Common myeloid progenitor, CD34-positive (primary cell): ENCODE measurements around the gene ZDHHC11B.
"Not testable (repeated sequence)": the region's sequence is repeated elsewhere in the genome, so short reads cannot be mapped to it uniquely, and the experiment has no call there.

Source experiments
- CTCF ChIA-PET: fragments of 350-600 bp; sonication (Branson Sonifier 250); formaldehyde crosslinking; loops from one replicate; lab custom pipeline; 2021; ENCODE audit warnings: antibody characterized with exemption; lab: Charles Lee
- POLR2A ChIA-PET: fragments of 350-600 bp; sonication (Branson Sonifier 250); formaldehyde crosslinking; loops from one replicate; lab custom pipeline; 2021; ENCODE audit warnings: antibody characterized with exemption; lab: Charles Lee
- DNase-seq, 3 donors: peaks; one replicate each; pipeline versions ENCODE4 v3.0.0 to v3.0.0-alpha.2; 2013
- H3K27ac ChIP-seq, 2 experiments: 1 replicate in 1 of 2; 2 replicates in 1 of 2; pipeline ENCODE4 v1.7.0; 2013; ENCODE audit warnings: inconsistent platforms in 2 of 2, low read length in 2 of 2, mild to moderate bottlenecking in 2 of 2, low read depth in 1 of 2, moderate library complexity in 1 of 2; ENCODE audit not compliant: severe bottlenecking in 2 of 2, insufficient read depth in 1 of 2, poor library complexity in 1 of 2
- H3K27me3 ChIP-seq, 5 experiments: replicated peaks in 2 of 5; 1 replicate in 3 of 5; 2 replicates in 2 of 5; pipeline versions ENCODE4 v1.6.1 to v1.7.0; 2013; ENCODE audit warnings: low read length in 4 of 5, mild to moderate bottlenecking in 2 of 5, moderate library complexity in 2 of 5, inconsistent platforms in 1 of 5; ENCODE audit not compliant: insufficient read depth in 5 of 5, control insufficient read depth in 4 of 5
- H3K36me3 ChIP-seq, 4 experiments: 1 replicate in 2 of 4; 2 replicates in 2 of 4; pipeline versions ENCODE4 v1.6.1 to v1.7.0; 2013; ENCODE audit warnings: low read length in 3 of 4, control low read depth in 1 of 4, mild to moderate bottlenecking in 1 of 4; ENCODE audit not compliant: control insufficient read depth in 4 of 4, insufficient read depth in 4 of 4
- H3K4me1 ChIP-seq, 4 experiments: 1 replicate in 3 of 4; 2 replicates in 1 of 4; pipeline versions ENCODE4 v1.6.1 to v1.7.1; 2013; ENCODE audit warnings: low read length in 3 of 4, mild to moderate bottlenecking in 3 of 4, control low read depth in 1 of 4, inconsistent platforms in 1 of 4, moderate library complexity in 1 of 4; ENCODE audit not compliant: control insufficient read depth in 4 of 4, insufficient read depth in 4 of 4; ENCODE audit errors: control extremely low read depth in 1 of 4
- H3K4me3 ChIP-seq, 7 experiments: 1 replicate in 4 of 7; 2 replicates in 3 of 7; pipeline versions ENCODE4 v1.5.1 to v1.7.0; 2013; ENCODE audit warnings: mild to moderate bottlenecking in 7 of 7, low read length in 6 of 7, moderate library complexity in 6 of 7, inconsistent platforms in 2 of 7, low read depth in 2 of 7, control low read depth in 1 of 7; ENCODE audit not compliant: insufficient read depth in 4 of 7, control insufficient read depth in 1 of 7; ENCODE audit errors: extremely low read depth in 1 of 7
- H3K9me3 ChIP-seq, 5 experiments: 1 replicate in 4 of 5; 2 replicates in 1 of 5; pipeline versions ENCODE4 v1.6.1 to v1.7.1; 2013; ENCODE audit warnings: low read length in 4 of 5, mild to moderate bottlenecking in 2 of 5, inconsistent platforms in 1 of 5, low read depth in 1 of 5, moderate library complexity in 1 of 5; ENCODE audit not compliant: control insufficient read depth in 4 of 5, insufficient read depth in 2 of 5; ENCODE audit errors: control extremely low read depth in 1 of 5
- WGBS: methylation state at CpG from one replicate; pipeline ENCODE4 v1.1.5; 2013; ENCODE audit not compliant: insufficient coverage; 5-methylcytosine and 5-hydroxymethylcytosine counted together

ZDHHC11B gene

DNA sequence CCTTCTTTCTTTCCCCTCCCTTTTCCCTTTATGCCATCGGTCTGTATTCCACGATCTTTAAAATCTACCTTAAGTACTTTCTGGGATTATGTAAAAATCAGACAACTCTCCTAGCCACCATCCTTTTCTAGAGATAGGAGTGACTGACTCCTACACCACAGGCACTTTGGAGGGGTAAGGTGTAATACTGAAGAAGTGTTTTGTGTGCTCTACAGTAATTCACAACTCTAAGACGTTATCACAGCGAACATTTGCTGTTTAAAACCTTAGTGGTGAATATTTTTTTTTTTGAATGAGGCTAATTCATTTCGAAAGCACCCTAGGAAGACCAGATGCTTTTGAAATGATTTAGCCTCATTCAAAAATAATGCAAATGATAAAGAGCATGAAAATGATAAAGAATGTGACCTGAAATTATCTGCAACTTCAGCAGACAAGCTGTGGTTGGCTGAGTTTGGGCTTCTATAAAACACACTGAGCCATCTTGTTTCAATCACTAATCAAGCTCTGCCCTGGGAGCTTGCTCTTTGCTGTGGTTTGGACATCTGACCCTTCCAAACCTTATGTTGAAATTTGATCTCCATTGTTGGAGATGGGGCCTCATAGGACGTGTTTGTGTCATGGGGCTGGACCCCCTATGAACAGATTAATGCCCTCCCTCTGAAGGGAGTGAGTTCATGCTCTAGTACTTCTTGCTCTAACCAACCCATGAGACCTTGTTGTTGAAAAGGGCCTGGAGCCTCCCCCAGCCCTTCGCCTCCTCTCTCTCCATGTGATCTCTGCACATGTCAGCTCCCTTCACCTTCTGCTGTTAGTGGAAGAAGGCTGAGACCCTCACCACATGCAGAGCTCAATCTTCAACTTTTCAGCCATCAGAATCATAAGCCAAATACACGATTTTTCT is 70.1 kb downstream of the ZDHHC11B start:
- H3K4me3 ChIP-seq, H3K36me3 ChIP-seq, H3K4me1 ChIP-seq, DNase-seq, H3K27ac ChIP-seq, POLR2A ChIA-PET, CTCF ChIA-PET: not testable (repeated sequence)
- Histone ChIP-seq H3K27me3 (peaks cover 0 to 27% (median 0%) of the 10 kb centered on the region in 5 experiments), H3K9me3 (peaks cover 0 to 18% (median 0%) of the 10 kb centered on the region in 5 experiments)
- no CpG with 5 or more reads among the region's 8 CpGs for WGBS

GRCh38 chr5:713686-714085 is 70.8 kb downstream of the ZDHHC11B start:
- POLR2A ChIA-PET: not testable (repeated sequence)

DNA sequence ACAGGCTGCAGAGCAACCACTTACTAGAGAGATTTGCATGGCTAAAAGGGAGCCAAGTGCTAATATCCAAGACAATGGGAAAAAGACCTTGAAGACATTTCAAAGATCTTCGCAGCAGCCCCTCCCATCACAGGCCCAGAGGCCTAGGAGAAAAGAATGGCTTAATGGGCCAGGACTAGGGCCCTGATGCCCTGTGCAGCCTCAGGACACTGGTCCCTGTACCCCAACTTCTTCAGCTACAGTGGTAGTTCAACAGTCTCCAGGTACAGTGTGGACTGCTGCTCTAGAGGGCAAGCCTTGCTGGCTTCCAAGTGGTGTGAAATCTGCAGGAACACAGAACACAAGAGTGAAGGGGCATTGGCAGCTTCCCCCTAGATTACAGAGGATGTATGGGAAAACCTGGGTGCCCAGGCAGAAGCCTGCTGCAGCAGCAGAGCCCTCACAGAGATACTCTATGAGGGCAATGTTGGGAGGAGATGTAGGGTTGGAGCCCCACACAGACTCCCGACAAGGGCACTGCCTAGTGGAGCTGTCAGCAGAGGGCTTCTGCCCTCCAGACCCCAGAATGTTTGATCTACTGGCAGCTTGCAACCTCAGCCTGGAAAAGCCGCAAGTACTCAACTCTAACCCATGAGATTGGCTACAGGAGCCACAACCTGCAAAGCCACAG is 75.5 kb downstream of the ZDHHC11B start:
- H3K27me3 ChIP-seq: peaks cover 0 to 28% (median 0%) of the 10 kb centered on the region in 5 experiments
- H3K36me3 ChIP-seq, DNase-seq, H3K4me1 ChIP-seq, H3K4me3 ChIP-seq, H3K27ac ChIP-seq, CTCF ChIA-PET, POLR2A ChIA-PET: not testable (repeated sequence)
- 80% methylated on average over 1 of the region's 3 CpGs for whole genome bisulfite sequencing
- peaks cover 0 to 15% (median 0%) of the 10 kb centered on the region in 5 experiments for H3K9me3 ChIP-seq

More at GRCh38 chr5:713686-714085, 70.8 kb downstream of the ZDHHC11B start:
- Histone ChIP-seq H3K27me3 (peaks cover 0 to 32% (median 0%) of the 10 kb centered on the region in 5 experiments), H3K9me3 (peaks cover 0 to 17% (median 0%) of the 10 kb centered on the region in 5 experiments)
- H3K36me3 ChIP-seq, DNase-seq, H3K4me1 ChIP-seq, H3K27ac ChIP-seq, H3K4me3 ChIP-seq, CTCF ChIA-PET: not testable (repeated sequence)
- WGBS: no CpG with 5 or more reads among the region's 3 CpGs

DNA sequence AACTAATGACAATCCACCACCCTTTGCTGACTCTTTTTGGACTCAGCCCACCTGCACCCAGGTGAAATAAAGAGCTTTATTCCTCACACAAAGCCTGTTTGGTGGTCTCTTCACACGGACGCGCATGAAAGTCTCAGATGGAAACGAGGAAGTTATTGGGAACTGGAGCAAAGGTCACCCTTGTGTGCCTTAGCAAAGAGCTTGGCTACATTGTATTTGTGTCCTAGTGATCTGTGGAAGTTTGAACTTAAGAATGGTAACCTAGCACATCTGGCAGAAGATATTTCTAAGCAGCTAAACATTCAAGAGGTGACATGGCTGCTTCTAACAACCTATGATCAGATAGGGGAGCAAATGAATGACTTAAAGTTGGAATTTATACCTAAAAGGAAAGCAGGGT is 76.2 kb downstream of the ZDHHC11B start:
- peaks cover 0 to 30% (median 0%) of the 10 kb centered on the region in 5 experiments for H3K27me3 ChIP-seq
- H3K36me3 ChIP-seq, CTCF ChIA-PET, H3K4me1 ChIP-seq, DNase-seq, POLR2A ChIA-PET, H3K4me3 ChIP-seq, H3K27ac ChIP-seq: not testable (repeated sequence)
- H3K9me3 ChIP-seq: peaks cover 0 to 15% (median 0%) of the 10 kb centered on the region in 5 experiments
- WGBS: 90% methylated on average over 4 of the region's 4 CpGs

- H3K36me3 ChIP-seq, CTCF ChIA-PET, POLR2A ChIA-PET, H3K27ac ChIP-seq, H3K4me3 ChIP-seq, H3K4me1 ChIP-seq: not testable (repeated sequence)
- H3K27me3 ChIP-seq: peaks cover 0 to 36% (median 5%) of the 10 kb centered on the region in 5 experiments
- peak; percentile 31 to 53 (median 45) for DNase-seq
- WGBS: 26% methylated on average over 5 of the region's 7 CpGs
- peaks cover 0 to 15% (median 0%) of the 10 kb centered on the region in 5 experiments for H3K9me3 ChIP-seq
Measured at GRCh38 chr5:706127-706526, 78.4 kb downstream of the ZDHHC11B start.

GRCh38 chr5:696753-697702 is 87.5 kb downstream of the ZDHHC11B start:
- H3K27me3 ChIP-seq: peaks cover 0 to 55% (median 8%) of the 10 kb centered on the region in 5 experiments
- H3K36me3 ChIP-seq, POLR2A ChIA-PET, CTCF ChIA-PET, DNase-seq, H3K27ac ChIP-seq, H3K4me3 ChIP-seq, H3K9me3 ChIP-seq: not testable (repeated sequence)
- peaks cover 0 to 12% (median 4%) of the 10 kb centered on the region in 4 experiments for H3K4me1 ChIP-seq
- 78% methylated on average over 13 of the region's 21 CpGs for WGBS
